ENCODE data around the gene CFAP99.

The CFAP99 gene

DNA sequence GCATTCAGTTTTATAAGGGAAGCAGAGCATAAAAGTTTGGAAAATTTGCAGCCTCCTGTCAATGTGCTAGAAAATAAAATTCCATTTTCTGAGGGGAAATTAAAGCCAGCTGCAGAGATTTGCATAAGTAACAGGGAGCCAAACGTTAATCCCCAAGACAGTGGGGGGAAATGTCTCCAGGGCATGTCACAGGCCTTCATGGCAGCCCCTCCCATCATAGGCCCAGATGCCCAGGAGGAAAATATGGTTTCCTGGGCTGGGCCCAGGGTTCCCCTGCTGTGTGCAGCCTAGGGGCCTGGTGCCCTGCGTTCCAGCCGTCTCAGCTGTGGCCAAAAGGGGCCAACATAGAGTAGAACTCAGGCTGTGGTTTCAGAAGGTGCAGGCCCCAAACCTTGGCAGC lies 59.5 kb downstream of the CFAP99 start:
- no peak for DNase-seq

DNA sequence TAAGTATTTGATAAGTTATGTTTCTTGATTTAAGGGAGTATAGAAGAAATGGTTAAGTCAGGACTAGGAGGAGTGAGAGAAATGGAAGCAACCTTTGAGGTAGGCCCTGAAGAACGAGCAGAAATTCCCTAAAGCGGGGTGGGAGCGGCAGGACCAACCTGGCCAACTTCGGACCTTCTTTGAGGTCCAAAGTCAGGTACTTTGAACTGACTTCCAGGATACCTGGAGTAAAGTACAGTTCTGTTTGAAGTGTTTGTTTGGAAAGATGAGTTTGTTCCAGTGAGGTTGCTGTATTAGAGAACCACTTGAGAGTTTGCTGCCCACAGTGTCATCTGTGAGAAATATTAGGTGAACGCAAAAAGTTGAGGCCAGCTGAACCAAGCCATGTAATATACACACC lies 61.9 kb downstream of the CFAP99 start:
- DNase-seq, result no peak

- no peak for DNase-seq
Observed at GRCh38 chr4:2482192-2482591, 63.4 kb downstream of the CFAP99 start.

GRCh38 chr4:2482693-2483092 lies 63.9 kb downstream of the CFAP99 start:
- no peak for DNase-seq

DNA sequence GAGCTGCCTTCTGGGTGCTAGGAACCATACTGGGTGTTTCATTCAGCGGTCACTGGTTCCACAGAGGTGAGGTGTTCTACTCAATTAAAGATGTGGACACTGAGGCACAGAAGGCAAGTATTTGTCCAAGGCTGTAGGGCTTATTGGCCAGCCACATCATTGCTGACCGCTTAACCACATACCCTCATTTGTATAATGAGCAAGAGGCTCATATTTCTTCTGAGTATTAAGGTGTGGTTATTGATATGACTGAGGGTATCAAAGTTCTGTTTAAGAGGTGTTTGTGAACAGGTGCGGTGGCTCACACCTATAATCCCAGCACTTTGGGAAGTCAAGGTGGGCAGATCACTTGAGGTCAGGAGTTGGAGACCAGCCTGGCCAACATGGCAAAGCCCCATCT lies 64.5 kb downstream of the CFAP99 start:
- DNase-seq, result no peak

GRCh38 chr4:2484185-2484584 lies 65.4 kb downstream of the CFAP99 start:
- no peak for DNase-seq

GRCh38 chr4:2484993-2485392 lies 66.2 kb downstream of the CFAP99 start:
- no peak for DNase-seq

- DNase-seq, result no peak
Observed at GRCh38 chr4:2485956-2486355, 67.2 kb downstream of the CFAP99 start.

GRCh38 chr4:2486981-2487380 lies 68.2 kb downstream of the CFAP99 start:
- no peak for DNase-seq

GRCh38 chr4:2487632-2488031 lies 68.9 kb downstream of the CFAP99 start:
- DNase-seq, result no peak

DNA sequence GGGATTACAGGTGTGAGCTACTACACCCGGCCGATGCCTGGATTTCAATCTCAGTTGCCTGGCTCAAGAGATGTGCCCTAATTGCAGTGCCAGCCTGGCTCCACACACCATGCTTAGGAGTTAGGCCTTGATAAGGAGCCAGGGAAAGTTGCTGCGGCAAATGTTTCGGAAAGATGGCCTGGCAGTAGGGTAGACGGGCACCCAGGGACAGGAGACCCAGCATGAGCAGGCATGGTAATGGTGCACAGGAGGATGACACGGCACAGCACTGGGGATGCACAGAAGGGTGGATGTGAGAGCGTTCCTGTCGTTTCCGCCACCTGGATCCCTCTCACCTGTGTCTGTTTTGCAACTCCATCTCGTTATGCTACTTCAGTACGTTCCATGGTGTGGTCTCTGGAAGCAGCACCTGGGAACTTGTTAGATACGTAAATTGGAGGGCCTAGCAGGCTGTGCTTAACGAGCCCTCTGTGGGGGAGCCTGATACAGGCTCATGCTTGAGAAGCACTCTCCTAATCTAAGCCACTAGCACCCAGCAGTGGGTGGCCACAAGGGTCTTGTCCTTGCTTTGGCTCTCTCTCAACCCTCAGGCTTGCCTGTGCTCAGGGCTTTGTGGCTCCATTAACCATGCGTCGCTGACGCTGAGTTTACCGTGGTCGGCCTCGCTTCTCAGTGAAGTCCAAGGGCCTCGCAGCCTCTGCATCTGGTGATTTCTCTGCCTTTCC lies 70.5 kb downstream of the CFAP99 start:
- DNase-seq, result no peak

- no peak for DNase-seq
Observed at GRCh38 chr4:2489841-2490552, 71.2 kb downstream of the CFAP99 start.

DNA sequence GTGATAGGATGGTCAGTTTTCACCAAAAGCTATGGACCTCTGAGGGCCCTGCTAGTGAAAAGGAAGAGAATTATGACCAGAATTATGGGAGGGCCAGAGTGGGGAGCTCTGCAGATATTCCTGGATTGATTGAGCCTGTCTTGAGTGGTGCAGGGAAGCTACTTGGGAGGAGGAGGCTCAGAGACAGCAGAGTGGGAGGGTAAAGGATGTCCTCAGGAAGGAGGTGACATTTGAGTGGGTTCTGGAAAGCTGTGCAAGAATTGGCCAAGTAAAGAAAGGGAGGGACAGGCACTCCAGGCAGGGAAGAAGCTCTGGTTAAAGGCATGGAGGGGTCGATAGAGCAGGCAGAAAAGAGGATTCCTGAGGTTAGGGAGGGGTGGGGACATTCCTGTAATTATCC lies 74.2 kb downstream of the CFAP99 start:
- DNase-seq, result no peak

DNA sequence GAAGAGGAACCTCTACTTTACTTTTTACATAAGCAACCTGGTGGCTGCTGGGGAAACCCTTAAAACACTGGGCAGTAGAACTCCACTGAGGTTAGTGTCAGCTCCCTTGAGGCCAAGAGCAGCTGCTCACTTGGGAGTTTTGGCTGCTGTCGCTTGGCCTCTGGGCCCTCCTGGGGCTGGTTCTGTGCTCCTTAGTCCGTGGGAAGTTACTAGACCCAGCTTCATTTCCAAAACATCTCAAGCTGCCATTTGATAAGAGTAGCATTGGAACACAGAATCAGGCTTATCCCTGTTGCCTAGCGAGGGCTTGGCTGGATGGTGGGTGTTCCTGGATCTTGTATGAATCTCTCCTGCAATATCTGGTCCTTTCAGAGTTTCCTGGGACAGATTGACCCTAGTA lies 76.2 kb downstream of the CFAP99 start:
- no peak for DNase-seq

- no peak for DNase-seq
Observed at GRCh38 chr4:2497324-2497723, 78.6 kb downstream of the CFAP99 start.

DNA sequence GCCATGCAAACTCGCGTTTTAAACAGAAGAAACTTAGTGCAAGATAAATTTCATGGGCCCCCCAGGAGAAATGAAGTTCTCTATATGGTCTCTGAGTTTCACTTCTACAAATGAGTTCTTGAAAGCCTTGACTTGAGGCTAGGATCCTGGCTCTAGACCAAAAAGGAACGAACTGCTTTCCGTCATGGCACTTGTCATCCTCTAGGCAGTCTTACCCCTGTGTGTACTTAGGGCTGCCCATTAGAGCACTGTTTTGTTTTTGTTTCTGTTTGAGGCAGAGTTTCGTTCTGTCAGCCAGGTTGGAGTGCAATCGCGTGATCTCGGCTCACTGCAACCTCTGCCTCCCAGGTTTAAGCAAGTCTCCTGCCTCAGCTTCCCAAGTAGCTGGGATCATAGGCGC lies 79.2 kb downstream of the CFAP99 start:
- no peak for DNase-seq

DNA sequence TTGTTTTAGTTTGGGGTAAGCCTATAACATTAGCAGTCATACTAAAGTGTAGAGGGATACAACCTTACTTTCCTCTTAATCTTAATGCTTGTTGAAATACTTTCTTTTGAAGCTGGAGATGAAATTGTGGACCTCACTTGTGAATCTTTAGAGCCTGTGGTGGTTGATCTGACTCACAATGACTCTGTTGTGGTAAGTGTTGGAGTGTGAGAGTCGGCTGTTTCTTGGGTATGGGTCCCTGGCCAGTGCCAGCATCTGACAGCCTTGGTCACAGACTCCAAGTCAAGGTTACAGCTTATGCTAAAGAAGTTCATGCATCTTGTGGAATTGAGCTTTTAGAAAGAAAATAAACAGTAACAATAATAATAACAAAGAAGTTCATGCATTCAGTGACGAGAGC lies 81.8 kb downstream of the CFAP99 start:
- no peak for DNase-seq

DNA sequence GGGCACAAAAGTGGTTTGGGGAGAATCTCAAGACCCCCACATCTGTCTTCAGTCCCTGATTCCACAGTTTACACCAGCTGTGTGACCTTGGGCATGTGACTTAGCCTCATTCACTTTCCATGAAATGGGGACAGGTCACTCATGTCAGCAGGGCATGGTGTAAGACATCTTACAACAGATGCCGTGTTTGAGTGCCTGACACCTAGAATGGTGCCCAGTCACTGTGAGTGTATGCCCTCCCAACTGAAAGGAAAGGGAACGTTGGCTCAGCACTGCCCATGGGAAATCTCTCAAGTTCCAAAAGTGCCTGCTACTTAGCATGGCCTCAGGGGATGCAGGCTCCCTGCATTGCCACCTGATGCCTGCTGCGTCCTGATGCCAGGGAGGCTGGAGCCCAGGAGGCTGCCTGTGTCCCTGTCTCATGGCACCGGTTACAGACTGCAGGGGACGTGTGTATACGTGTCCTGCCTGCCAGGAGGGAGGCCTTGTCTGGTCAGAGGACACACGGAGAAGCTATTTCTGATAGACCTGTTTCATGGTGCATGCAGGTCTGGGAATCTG lies 82.4 kb downstream of the CFAP99 start:
- no peak for DNase-seq

- no peak for DNase-seq
Observed at GRCh38 chr4:2503809-2504208, 85.1 kb downstream of the CFAP99 start.

GRCh38 chr4:2507259-2507658 lies 88.5 kb downstream of the CFAP99 start:
- no peak for DNase-seq

DNA sequence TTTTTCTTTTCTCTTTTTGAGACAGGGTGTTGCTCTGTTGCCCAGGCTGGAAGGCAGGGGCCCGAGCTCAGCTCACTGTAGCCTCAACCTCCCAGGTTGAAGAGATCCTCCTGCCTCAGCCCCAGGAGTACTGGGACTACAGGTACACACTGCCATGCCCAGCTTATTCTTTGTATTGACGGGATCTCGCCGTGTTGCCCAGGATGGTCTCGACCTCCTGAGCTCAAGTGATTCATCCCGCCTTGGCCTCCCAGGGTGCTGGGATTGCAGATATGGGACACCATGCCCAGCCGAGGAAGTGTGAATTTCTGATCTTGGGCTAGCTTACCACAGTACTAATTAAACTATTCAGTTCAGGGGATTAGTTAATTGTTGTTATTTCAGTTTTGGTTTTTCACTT lies 89.1 kb downstream of the CFAP99 start:
- DNase-seq, result no peak

DNA sequence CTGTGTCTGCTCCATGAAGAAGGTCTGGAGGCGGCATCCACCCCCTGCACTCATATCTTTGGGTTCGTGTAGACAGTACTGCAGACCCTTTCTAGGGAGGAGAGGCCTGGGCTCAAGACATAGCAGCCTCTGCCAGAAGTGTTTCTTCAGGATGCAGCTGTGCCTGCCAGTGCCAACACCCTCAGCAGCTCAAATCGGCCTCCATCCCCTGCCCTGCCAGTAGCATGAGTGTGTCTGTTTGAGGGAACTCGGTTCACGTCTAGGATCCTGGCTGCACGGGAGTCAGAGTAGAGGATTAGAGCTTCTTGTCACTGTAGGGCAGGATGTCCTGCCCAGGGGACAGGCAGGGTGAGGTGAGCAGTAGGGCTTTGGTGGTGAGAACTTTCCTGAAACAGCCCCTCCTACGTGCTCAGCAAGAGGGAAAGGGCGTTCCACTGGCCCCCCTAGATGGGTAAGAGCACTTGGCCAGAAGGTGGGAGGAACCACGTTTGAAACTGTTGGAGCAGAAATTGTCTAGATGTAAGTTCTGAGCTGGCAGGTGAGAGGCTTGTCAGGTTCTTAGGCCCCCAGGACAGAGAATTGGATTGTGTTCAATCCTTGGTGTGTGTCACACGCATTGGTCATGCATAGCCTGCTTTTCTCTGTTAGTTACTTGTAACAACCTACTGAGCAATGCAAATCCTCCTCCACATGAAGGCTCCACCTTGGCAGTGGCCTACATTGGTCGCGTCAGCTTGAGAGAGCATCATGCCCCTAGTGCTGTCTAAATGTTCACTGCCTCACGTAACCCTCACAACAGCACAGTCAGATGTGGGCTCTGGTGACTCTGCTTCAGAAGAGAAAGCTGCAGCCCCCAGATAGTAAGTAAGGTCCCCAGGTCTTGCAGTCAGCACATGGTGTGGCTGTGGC lies 91.8 kb downstream of the CFAP99 start:
- DNase-seq, result no peak

- DNase-seq, result no peak
Observed at GRCh38 chr4:2511645-2512131, 92.9 kb downstream of the CFAP99 start.
